ENCODE results near the gene MEGF10.

Gene MEGF10

GRCh38 chr5:127410959-127411358 is 120.4 kb downstream of the MEGF10 start:
- TF ChIP-seq, protein P1, sequence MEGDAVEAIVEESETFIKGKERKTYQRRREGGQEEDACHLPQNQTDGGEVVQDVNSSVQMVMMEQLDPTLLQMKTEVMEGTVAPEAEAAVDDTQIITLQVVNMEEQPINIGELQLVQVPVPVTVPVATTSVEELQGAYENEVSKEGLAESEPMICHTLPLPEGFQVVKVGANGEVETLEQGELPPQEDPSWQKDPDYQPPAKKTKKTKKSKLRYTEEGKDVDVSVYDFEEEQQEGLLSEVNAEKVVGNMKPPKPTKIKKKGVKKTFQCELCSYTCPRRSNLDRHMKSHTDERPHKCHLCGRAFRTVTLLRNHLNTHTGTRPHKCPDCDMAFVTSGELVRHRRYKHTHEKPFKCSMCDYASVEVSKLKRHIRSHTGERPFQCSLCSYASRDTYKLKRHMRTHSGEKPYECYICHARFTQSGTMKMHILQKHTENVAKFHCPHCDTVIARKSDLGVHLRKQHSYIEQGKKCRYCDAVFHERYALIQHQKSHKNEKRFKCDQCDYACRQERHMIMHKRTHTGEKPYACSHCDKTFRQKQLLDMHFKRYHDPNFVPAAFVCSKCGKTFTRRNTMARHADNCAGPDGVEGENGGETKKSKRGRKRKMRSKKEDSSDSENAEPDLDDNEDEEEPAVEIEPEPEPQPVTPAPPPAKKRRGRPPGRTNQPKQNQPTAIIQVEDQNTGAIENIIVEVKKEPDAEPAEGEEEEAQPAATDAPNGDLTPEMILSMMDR (IDR thresholded peaks at IDR 0.05; ENCODE audit: insufficient read depth, low read length, poor library complexity, severe bottlenecking): no peak
- H3K4me3 ChIP-seq (replicated peaks; ENCODE audit: low read depth, low read length): no peak overlapping the region
- H3K27me3 ChIP-seq (replicated peaks; ENCODE audit: control insufficient read depth, insufficient read depth, low read length): no peaks in the 10 kb centered on the region
- no peaks in the 10 kb centered on the region for H3K36me3 ChIP-seq (ENCODE audit: control insufficient read depth, insufficient read depth, low read length)
- no peak for DNase-seq (ENCODE audit: extremely low read depth, insufficient read length)

GRCh38 chr5:127411381-127411780 is 120.8 kb downstream of the MEGF10 start:
- Histone ChIP-seq H3K27me3 (replicated peaks; ENCODE audit: control insufficient read depth, insufficient read depth, low read length) (no peaks in the 10 kb centered on the region), H3K36me3 (ENCODE audit: control insufficient read depth, insufficient read depth, low read length) (no peaks in the 10 kb centered on the region), H3K4me3 (replicated peaks; ENCODE audit: low read depth, low read length) (no peak overlapping the region)
- DNase-seq (ENCODE audit: extremely low read depth, insufficient read length): no peak
- TF ChIP-seq, protein P1 (IDR thresholded peaks at IDR 0.05; ENCODE audit: insufficient read depth, low read length, poor library complexity, severe bottlenecking): no peak

DNA sequence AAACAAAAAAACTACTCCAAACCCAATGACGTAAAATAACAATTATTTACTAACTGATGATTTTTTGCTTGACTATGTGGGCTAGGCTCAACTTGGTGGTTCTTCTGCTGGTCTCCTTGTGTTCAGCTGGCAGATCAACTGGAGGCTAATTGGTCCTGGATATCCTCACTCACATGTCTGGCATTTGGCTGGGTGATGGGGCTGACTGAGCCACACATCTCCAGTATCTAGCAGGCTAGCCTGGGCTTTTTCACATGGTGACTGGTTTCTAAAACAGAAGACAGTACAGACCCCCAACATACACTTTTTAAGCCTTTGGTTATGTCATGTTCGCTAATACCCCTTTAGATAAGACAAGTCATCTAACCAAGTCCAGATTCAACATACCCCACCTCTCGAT is 122.1 kb downstream of the MEGF10 start:
- H3K36me3 ChIP-seq (ENCODE audit: control insufficient read depth, insufficient read depth, low read length): no peaks in the 10 kb centered on the region
- TF ChIP-seq, protein P1 (IDR thresholded peaks at IDR 0.05; ENCODE audit: insufficient read depth, low read length, poor library complexity, severe bottlenecking): no peak
- no peak overlapping the region for H3K4me3 ChIP-seq (replicated peaks; ENCODE audit: low read depth, low read length)
- DNase-seq (ENCODE audit: extremely low read depth, insufficient read length): no peak
- no peaks in the 10 kb centered on the region for H3K27me3 ChIP-seq (replicated peaks; ENCODE audit: control insufficient read depth, insufficient read depth, low read length)

- no peak for DNase-seq (ENCODE audit: extremely low read depth, insufficient read length)
- Histone ChIP-seq H3K4me3 (replicated peaks; ENCODE audit: low read depth, low read length) (no peak overlapping the region), H3K27me3 (replicated peaks; ENCODE audit: control insufficient read depth, insufficient read depth, low read length) (no peaks in the 10 kb centered on the region), H3K36me3 (ENCODE audit: control insufficient read depth, insufficient read depth, low read length) (no peaks in the 10 kb centered on the region)
- TF ChIP-seq, protein P1 (IDR thresholded peaks at IDR 0.05; ENCODE audit: insufficient read depth, low read length, poor library complexity, severe bottlenecking): no peak
These were observed 124.4 kb downstream of the MEGF10 start for GRCh38 chr5:127415034-127415433.

- no peaks in the 10 kb centered on the region for H3K36me3 ChIP-seq (ENCODE audit: control insufficient read depth, insufficient read depth, low read length)
- H3K4me3 ChIP-seq (replicated peaks; ENCODE audit: low read depth, low read length): no peak overlapping the region
- TF ChIP-seq, protein P1 (IDR thresholded peaks at IDR 0.05; ENCODE audit: insufficient read depth, low read length, poor library complexity, severe bottlenecking): no peak
- DNase-seq (ENCODE audit: extremely low read depth, insufficient read length): no peak
- H3K27me3 ChIP-seq (replicated peaks; ENCODE audit: control insufficient read depth, insufficient read depth, low read length): no peaks in the 10 kb centered on the region
These were observed 126.3 kb downstream of the MEGF10 start for GRCh38 chr5:127416906-127417305.

- Histone ChIP-seq H3K4me3 (replicated peaks; ENCODE audit: low read depth, low read length) (no peak overlapping the region), H3K36me3 (ENCODE audit: control insufficient read depth, insufficient read depth, low read length) (no peaks in the 10 kb centered on the region), H3K27me3 (replicated peaks; ENCODE audit: control insufficient read depth, insufficient read depth, low read length) (no peaks in the 10 kb centered on the region)
- no peak for DNase-seq (ENCODE audit: extremely low read depth, insufficient read length)
- TF ChIP-seq, protein P1 (IDR thresholded peaks at IDR 0.05; ENCODE audit: insufficient read depth, low read length, poor library complexity, severe bottlenecking): no peak
These were observed 126.9 kb downstream of the MEGF10 start for GRCh38 chr5:127417528-127417927.

Data from GM06990 (cell line).